Measurements from ENCODE around the gene VPS72.
"Not testable (repeated sequence)": the region's sequence is repeated elsewhere in the genome, so short reads cannot be mapped to it uniquely, and the experiment has no call there.

VPS72 gene

DNA sequence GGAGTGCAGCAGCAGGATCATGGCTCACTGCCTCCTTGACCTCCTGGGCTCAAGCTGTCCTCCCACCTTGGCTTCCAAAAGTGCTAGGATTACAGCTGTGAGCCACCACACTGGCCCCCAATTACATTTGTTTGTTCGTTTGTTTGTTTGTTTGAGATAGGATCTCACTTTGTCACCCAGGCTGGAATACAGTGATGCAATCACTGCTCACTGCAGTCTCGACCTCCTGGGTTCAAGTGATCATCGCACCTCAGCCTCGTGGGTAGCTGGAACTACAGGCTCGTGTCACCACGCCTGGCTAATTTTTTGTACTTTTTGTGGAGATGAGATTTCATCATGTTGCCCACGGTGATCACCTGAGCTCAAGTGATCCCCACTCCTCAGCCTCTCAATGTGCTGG, 2.0 kb upstream of the VPS72 start:
- Histone ChIP-seq H3K27me3 (ENCODE audit: insufficient read depth, low read length, poor library complexity, severe bottlenecking) (no peaks in the 10 kb centered on the region), H3K4me3 (ENCODE audit: low read length, poor library complexity, severe bottlenecking) (no peak overlapping the region)

DNA sequence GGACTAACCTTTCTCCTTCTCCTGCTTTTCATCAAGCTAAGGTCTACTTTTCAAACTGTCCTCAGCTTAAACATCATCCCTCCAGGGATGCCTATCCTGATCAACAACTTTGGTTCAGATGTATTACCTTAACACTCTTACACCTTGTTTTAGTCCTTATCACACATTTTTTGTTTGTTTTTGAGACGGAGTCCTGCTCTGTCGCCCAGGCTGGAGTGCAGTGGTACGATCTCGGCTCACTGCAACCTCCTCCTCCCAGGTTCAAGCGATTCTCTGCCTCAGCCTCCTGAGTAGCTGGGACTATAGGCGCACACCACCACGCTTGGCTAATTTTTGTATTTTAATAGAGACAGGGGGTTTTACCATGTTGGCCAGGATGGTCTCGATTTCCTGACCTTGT, 1.3 kb downstream of the VPS72 start:
- H3K27me3 ChIP-seq (ENCODE audit: insufficient read depth, low read length, poor library complexity, severe bottlenecking); H2AFZ ChIP-seq (ENCODE audit: low read length); H3F3A ChIP-seq (ENCODE audit: low read depth); H3K9me3 ChIP-seq (ENCODE audit: insufficient read depth, low read depth, low read length); H3K9me2 ChIP-seq (replicated peaks; ENCODE audit: low read depth, low read length): not testable (repeated sequence)
- Histone ChIP-seq H3K79me2 (ENCODE audit: insufficient read depth, low read length) (peaks cover 37% of the 10 kb centered on the region), H3K4me3 (ENCODE audit: low read length, poor library complexity, severe bottlenecking) (peak overlapping the region; percentile 96), H4K20me1 (ENCODE audit: insufficient read depth, low read length, poor library complexity, severe bottlenecking) (peaks cover 17% of the 10 kb centered on the region), H3K9ac (ENCODE audit: low read depth, low read length, poor library complexity, severe bottlenecking) (peak overlapping the region; percentile 90), H3K4me1 (ENCODE audit: insufficient read depth, low read length, poor library complexity, severe bottlenecking) (peaks cover 25% of the 10 kb centered on the region), H3K4me2 (ENCODE audit: low read depth, low read length, poor library complexity, severe bottlenecking) (peak overlapping the region; percentile 88), H3K36me3 (ENCODE audit: insufficient read depth, low read length) (peaks cover 18% of the 10 kb centered on the region; the same call in 1 of the 2 replicates)

More for the DNA sequence above, 2.0 kb upstream of the VPS72 start:
- H4K20me1 ChIP-seq (ENCODE audit: insufficient read depth, low read length, poor library complexity, severe bottlenecking): peaks cover 17% of the 10 kb centered on the region
- TF ChIP-seq, protein P1, sequence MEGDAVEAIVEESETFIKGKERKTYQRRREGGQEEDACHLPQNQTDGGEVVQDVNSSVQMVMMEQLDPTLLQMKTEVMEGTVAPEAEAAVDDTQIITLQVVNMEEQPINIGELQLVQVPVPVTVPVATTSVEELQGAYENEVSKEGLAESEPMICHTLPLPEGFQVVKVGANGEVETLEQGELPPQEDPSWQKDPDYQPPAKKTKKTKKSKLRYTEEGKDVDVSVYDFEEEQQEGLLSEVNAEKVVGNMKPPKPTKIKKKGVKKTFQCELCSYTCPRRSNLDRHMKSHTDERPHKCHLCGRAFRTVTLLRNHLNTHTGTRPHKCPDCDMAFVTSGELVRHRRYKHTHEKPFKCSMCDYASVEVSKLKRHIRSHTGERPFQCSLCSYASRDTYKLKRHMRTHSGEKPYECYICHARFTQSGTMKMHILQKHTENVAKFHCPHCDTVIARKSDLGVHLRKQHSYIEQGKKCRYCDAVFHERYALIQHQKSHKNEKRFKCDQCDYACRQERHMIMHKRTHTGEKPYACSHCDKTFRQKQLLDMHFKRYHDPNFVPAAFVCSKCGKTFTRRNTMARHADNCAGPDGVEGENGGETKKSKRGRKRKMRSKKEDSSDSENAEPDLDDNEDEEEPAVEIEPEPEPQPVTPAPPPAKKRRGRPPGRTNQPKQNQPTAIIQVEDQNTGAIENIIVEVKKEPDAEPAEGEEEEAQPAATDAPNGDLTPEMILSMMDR (conservative IDR thresholded peaks at IDR 0.05; ENCODE audit: low read length): no peak
- no peak for TF ChIP-seq EZH2phosphoT487 (IDR thresholded peaks at IDR 0.05; ENCODE audit: borderline replicate concordance)
- peaks cover 29% of the 10 kb centered on the region for H3K79me2 ChIP-seq (ENCODE audit: insufficient read depth, low read length)
- H3K4me2 ChIP-seq (ENCODE audit: low read depth, low read length, poor library complexity, severe bottlenecking): no peak overlapping the region
- H3K4me1 ChIP-seq (ENCODE audit: insufficient read depth, low read length, poor library complexity, severe bottlenecking): peaks cover 21% of the 10 kb centered on the region
- no peak overlapping the region for H2AFZ ChIP-seq (ENCODE audit: low read length)
- H3K9ac ChIP-seq (ENCODE audit: low read depth, low read length, poor library complexity, severe bottlenecking): no peak overlapping the region
- no peaks in the 10 kb centered on the region for H3K36me3 ChIP-seq (ENCODE audit: insufficient read depth, low read length)
- H3K9me2 ChIP-seq (replicated peaks; ENCODE audit: low read depth, low read length): no peaks in the 10 kb centered on the region
- no peaks in the 10 kb centered on the region; the same call in 1 of the 2 replicates for H3F3A ChIP-seq (ENCODE audit: low read depth)
- no peaks in the 10 kb centered on the region for H3K9me3 ChIP-seq (ENCODE audit: insufficient read depth, low read depth, low read length)

DNA sequence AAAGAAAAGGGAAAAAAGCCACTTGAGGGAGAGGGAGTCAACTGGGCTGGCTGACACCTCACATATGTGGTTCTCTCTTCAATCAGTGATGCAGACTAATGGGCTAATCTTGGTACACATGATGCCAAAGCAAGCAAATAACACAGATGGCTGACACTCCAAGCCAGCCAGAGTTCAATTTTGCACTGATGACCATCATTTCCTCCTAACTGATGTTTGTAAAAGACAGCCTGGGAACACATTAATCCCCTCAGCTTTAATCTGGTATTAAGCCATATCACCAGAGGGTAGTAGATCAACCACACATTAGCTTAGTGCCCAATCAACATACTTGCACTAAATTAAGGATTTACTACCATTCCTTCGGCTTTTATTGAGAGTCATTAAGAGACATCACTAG, 2.8 kb downstream of the VPS72 start:
- TF ChIP-seq, protein P1 (conservative IDR thresholded peaks at IDR 0.05; ENCODE audit: low read length): no peak
- no peak for TF ChIP-seq EZH2phosphoT487 (IDR thresholded peaks at IDR 0.05; ENCODE audit: borderline replicate concordance)

DNA sequence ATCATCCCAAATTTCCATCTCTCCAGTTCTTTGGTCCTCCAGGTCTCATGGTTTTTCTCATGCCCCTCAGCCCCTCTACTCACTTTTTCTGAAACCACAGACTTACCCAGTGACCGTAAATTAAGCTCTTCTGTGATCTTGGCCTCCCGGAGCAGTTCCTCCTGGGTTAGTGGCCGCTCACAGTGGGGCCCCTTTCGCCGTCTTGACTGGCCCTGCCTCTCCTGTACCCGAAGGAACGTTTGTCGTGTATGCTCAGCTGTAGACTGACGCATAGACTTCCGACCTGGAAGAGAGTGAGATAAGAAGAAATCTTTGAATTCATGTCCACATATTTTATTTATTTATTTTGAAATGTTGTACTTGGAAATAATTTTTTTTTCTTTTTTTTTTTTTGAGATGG, 5.8 kb downstream of the VPS72 start:
- Histone ChIP-seq H3K9me2 (replicated peaks; ENCODE audit: low read depth, low read length) (no peaks in the 10 kb centered on the region), H3K9ac (ENCODE audit: low read depth, low read length, poor library complexity, severe bottlenecking) (no peak overlapping the region), H3K4me1 (ENCODE audit: insufficient read depth, low read length, poor library complexity, severe bottlenecking) (peaks cover 22% of the 10 kb centered on the region), H3K9me3 (ENCODE audit: insufficient read depth, low read depth, low read length) (no peaks in the 10 kb centered on the region), H3K4me2 (ENCODE audit: low read depth, low read length, poor library complexity, severe bottlenecking) (no peak overlapping the region), H3K4me3 (ENCODE audit: low read length, poor library complexity, severe bottlenecking) (no peak overlapping the region), H3K36me3 (ENCODE audit: insufficient read depth, low read length) (peaks cover 47% of the 10 kb centered on the region; the same call in 1 of the 2 replicates), H3K79me2 (ENCODE audit: insufficient read depth, low read length) (peaks cover 29% of the 10 kb centered on the region), H3F3A (ENCODE audit: low read depth) (no peaks in the 10 kb centered on the region), H4K20me1 (ENCODE audit: insufficient read depth, low read length, poor library complexity, severe bottlenecking) (peaks cover 12% of the 10 kb centered on the region), H2AFZ (ENCODE audit: low read length) (no peak overlapping the region), H3K27me3 (ENCODE audit: insufficient read depth, low read length, poor library complexity, severe bottlenecking) (no peaks in the 10 kb centered on the region)
- TF ChIP-seq, protein P1 (conservative IDR thresholded peaks at IDR 0.05; ENCODE audit: low read length): no peak
- no peak for TF ChIP-seq EZH2phosphoT487 (IDR thresholded peaks at IDR 0.05; ENCODE audit: borderline replicate concordance)

More for the DNA sequence above, 2.8 kb downstream of the VPS72 start:
- Histone ChIP-seq H3F3A (ENCODE audit: low read depth) (no peaks in the 10 kb centered on the region), H3K36me3 (ENCODE audit: insufficient read depth, low read length) (peaks cover 30% of the 10 kb centered on the region; the same call in 1 of the 2 replicates), H3K4me2 (ENCODE audit: low read depth, low read length, poor library complexity, severe bottlenecking) (peak overlapping the region; percentile 88), H3K9ac (ENCODE audit: low read depth, low read length, poor library complexity, severe bottlenecking) (peak overlapping the region; percentile 46), H3K9me3 (ENCODE audit: insufficient read depth, low read depth, low read length) (no peaks in the 10 kb centered on the region), H2AFZ (ENCODE audit: low read length) (no peak overlapping the region), H3K79me2 (ENCODE audit: insufficient read depth, low read length) (peaks cover 37% of the 10 kb centered on the region), H3K4me1 (ENCODE audit: insufficient read depth, low read length, poor library complexity, severe bottlenecking) (peaks cover 25% of the 10 kb centered on the region), H3K9me2 (replicated peaks; ENCODE audit: low read depth, low read length) (no peaks in the 10 kb centered on the region), H4K20me1 (ENCODE audit: insufficient read depth, low read length, poor library complexity, severe bottlenecking) (peaks cover 17% of the 10 kb centered on the region), H3K4me3 (ENCODE audit: low read length, poor library complexity, severe bottlenecking) (peak overlapping the region; percentile 4), H3K27me3 (ENCODE audit: insufficient read depth, low read length, poor library complexity, severe bottlenecking) (no peaks in the 10 kb centered on the region)

Measured in Loucy (cell line).